ENCODE data around the gene RNF225. TPM values are rescaled to one million over a fixed set of nuclear protein-coding genes. Genes with fewer than 3 reads are reported as not detected.

Gene RNF225
- polyA plus RNA-seq, 1 of the 3 experiments (the other 2 are of a cell fraction): 0.13 TPM

- Histone ChIP-seq H3K27ac (ENCODE audit: low read depth in 2 of 2, low read length in 1 of 2) (peak within 1 kb of the TSS; percentile 69 to 79), H3K27me3 (ENCODE audit: insufficient read depth) (no peaks in the 10 kb centered on the region), H4K20me1 (ENCODE audit: insufficient read depth) (no peaks in the 10 kb centered on the region), H3K4me2 (peak within 1 kb of the TSS; percentile 99), H3K4me1 (ENCODE audit: control insufficient read depth in 1 of 2, insufficient read depth in 2 of 2, low read depth in 1 of 2, low read length in 1 of 2) (peaks cover 0 to 16% of the 10 kb centered on the region in 2 experiments; a peak in 1 of 4 replicates), H3K4me3 (ENCODE audit: low read depth in 2 of 2, low read length in 1 of 2) (peak within 1 kb of the TSS; percentile 83 to 87), H3K79me2 (ENCODE audit: insufficient read depth) (peaks cover 13% of the 10 kb centered on the region; the same call in 1 of the 2 replicates), H3K9me2 (no peaks in the 10 kb centered on the region), H3F3A (replicated peaks; ENCODE audit: insufficient read depth) (no peaks in the 10 kb centered on the region), H2AFZ (ENCODE audit: low read depth) (peak within 1 kb of the TSS; percentile 91), H3K9me3 (peaks cover 10% of the 10 kb centered on the region; the same call in 1 of the 2 replicates), H3K9ac (peak within 1 kb of the TSS; percentile 66), H3K36me3 (replicated peaks in 1 of 2; ENCODE audit: control insufficient read depth in 1 of 2, insufficient read depth in 2 of 2, low read length in 1 of 2) (peaks cover 20 to 31% of the 10 kb centered on the region in 2 experiments)
- DNase-seq: peak; percentile 96
- 22% methylated on average over 37 of the region's 59 CpGs for WGBS (ENCODE audit: low lambda C conversion rate)
- ChIA-PET POLR2A (interaction anchor here (0.5 to 1.6 kb wide), 4 partner anchors 11 to 958 kb away, joined by 3 to 8 read pairs (median 4); partner anchors contain the start of genes ZNF324B and ZNF497), CTCF (no interaction called here)
- peak; percentile 32; the same call in 1 of the 2 replicates for TF ChIP-seq IRF3 (IDR thresholded peaks at IDR 0.05; ENCODE audit: low read depth, low read length)
- TF ChIP-seq SMC3 (IDR thresholded peaks at IDR 0.05; ENCODE audit: low read depth, low read length): no peak
- TF ChIP-seq PBX3 (IDR thresholded peaks at IDR 0.05): peak; percentile 74
- TF ChIP-seq MAX (IDR thresholded peaks at IDR 0.05; ENCODE audit: low read depth): peak; percentile 81
- TF ChIP-seq USF1 (IDR thresholded peaks at IDR 0.05; ENCODE audit: borderline replicate concordance, low read depth): no peak
- TF ChIP-seq SIN3A (IDR thresholded peaks at IDR 0.05; ENCODE audit: borderline replicate concordance, low read depth, low read length): peak; percentile 53; the same call in 1 of the 2 replicates
- no peak for TF ChIP-seq EZH2phosphoT487 (IDR thresholded peaks at IDR 0.05; ENCODE audit: borderline replicate concordance, low read depth)
- no peak for TF ChIP-seq JUND (IDR thresholded peaks at IDR 0.05)
- no peak for TF ChIP-seq REST (IDR thresholded peaks at IDR 0.05; ENCODE audit: low read depth, low read length)
- TF ChIP-seq RAD21 (IDR thresholded peaks at IDR 0.05; ENCODE audit: low read length): no peak
- TF ChIP-seq YY1 (IDR thresholded peaks at IDR 0.05; ENCODE audit: low read depth): peak; percentile 93
- TF ChIP-seq ELF1 (IDR thresholded peaks at IDR 0.05): peak; percentile 88
- no peak for TF ChIP-seq GATA2 (CRISPR knock-in tag; IDR thresholded peaks at IDR 0.05)
- TF ChIP-seq POLR2AphosphoS5 (IDR thresholded peaks at IDR 0.05; ENCODE audit: low read depth, low read length): peak; percentile 62
- TF ChIP-seq CTCF (IDR thresholded peaks at IDR 0.05): no peak
- TF ChIP-seq MXI1 (IDR thresholded peaks at IDR 0.05; ENCODE audit: low read depth, low read length): peak; percentile 54; the same call in 1 of the 2 replicates
- TF ChIP-seq EP300 (IDR thresholded peaks at IDR 0.05; ENCODE audit: borderline replicate concordance in 1 of 2, low read depth in 1 of 2, low read length in 1 of 2): no peak
- peak; percentile 78 for TF ChIP-seq CHD2 (IDR thresholded peaks at IDR 0.05; ENCODE audit: low read length, partially characterized antibody)
- TF ChIP-seq MEF2A (IDR thresholded peaks at IDR 0.05; ENCODE audit: borderline replicate concordance, low read depth): no peak
- no peak for TF ChIP-seq RCOR1 (IDR thresholded peaks at IDR 0.05; ENCODE audit: low read length)
- no peak for TF ChIP-seq FOXM1 (IDR thresholded peaks at IDR 0.05; ENCODE audit: low read depth)
- TF ChIP-seq TEAD4 (IDR thresholded peaks at IDR 0.05; ENCODE audit: borderline replicate concordance, insufficient read depth): no peak
- TF ChIP-seq RFX5 (IDR thresholded peaks at IDR 0.05; ENCODE audit: low read length): peak; percentile 66
Observed at GRCh38 chr19:58439576-58440554, 44.4 kb downstream of the RNF225 start, which contains the start of gene ZNF132. Gene ZNF132 (minus strand): TSS chr19:58440153. CDS start chr19:58439821, 332 bp downstream.

Measured in SK-N-SH (cell line).